K562 (cell line): ENCODE results near the gene PJA1. TPM values are rescaled to one million over a fixed set of nuclear protein-coding genes. Genes with fewer than 3 reads are reported as not detected.

Source experiments
- ZBTB7A ChIP-seq: IDR thresholded peaks from 2 replicates; pipeline ENCODE4 v1.6.1; 2011; ENCODE audit warnings: low read depth, mild to moderate bottlenecking, low read length, moderate library complexity, borderline replicate concordance; ENCODE audit not compliant: control insufficient read depth
- polyA plus RNA-seq, 8 experiments: library from polyadenylated mRNA; depleted of rRNA in 4 of 8; stranded (reverse) in 5 of 8; unstranded in 3 of 8; fragments of >200 nt; fragmentation: Nextera tagmentation in 2 of 8; fragmentation: Illumina TruSeq in 1 of 8; extraction: Ambion mirVana in 2 of 8; extraction: Trizol in 1 of 8; gene quantifications; 2 replicates each; pipeline versions ENCODE4 v1.2.1 to v1.2.3, GENCODE V29; 2011 to 2014; ENCODE audit warnings: inconsistent platforms in 1 of 8, missing spikeins in 1 of 8
- total RNA-seq, 7 experiments: library from RNA; depleted of rRNA in 6 of 7; stranded (reverse); fragments of >200 nt in 6 of 7; fragmentation: Illumina TruSeq in 2 of 7; extraction: Trizol in 2 of 7; gene quantifications; 2 replicates each; pipeline versions ENCODE4 v1.2.1 to v1.2.3, GENCODE V29; 2011 to 2021; ENCODE audit warnings: low replicate concordance in 1 of 7
- TF ChIP-seq, protein P1 (sequence below), 2 experiments: IDR thresholded peaks; 2 replicates each; pipeline ENCODE4 v1.6.1; 2012; ENCODE audit warnings: improper control_type of control experiment in 2 of 2, low read depth in 2 of 2, low read length in 2 of 2, borderline replicate concordance in 1 of 2
- TF ChIP-seq, protein P2 (sequence below), 2 experiments: fragments of 150-350 bp in 1 of 2; IDR thresholded peaks; 2 replicates each; pipeline ENCODE4 v1.6.1; 2012 to 2016; ENCODE audit warnings: low read depth in 2 of 2, low read length in 2 of 2, mild to moderate bottlenecking in 1 of 2, moderate library complexity in 1 of 2

Gene PJA1
- total and polyA plus RNA-seq, 9 of the 15 experiments (the other 6 are each of a cell fraction or from before 2014, with no cell fraction given): 1.6 to 6.0 (median 4.0) TPM

DNA sequence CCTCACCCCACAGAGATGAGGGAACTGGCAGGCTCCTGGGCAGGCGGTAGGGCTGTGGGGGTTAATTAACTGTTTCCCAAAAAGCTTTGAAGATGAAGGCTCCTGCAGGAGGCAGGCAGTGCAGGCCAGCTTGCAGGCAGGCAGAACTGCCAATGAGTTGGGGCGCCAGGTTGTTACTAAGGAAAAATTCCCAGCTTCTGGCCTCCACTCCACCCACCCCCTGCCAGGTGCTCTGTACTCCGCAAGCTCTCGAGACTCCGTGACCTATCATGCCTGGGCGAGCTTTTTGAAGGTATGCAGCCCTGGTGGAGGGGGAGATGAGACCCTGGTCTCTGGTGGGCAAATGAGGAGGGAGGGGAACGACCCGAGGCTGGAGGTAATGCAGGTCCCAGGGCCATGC, 41.8 kb downstream of the PJA1 start (continued):
- TF ChIP-seq, protein P1, sequence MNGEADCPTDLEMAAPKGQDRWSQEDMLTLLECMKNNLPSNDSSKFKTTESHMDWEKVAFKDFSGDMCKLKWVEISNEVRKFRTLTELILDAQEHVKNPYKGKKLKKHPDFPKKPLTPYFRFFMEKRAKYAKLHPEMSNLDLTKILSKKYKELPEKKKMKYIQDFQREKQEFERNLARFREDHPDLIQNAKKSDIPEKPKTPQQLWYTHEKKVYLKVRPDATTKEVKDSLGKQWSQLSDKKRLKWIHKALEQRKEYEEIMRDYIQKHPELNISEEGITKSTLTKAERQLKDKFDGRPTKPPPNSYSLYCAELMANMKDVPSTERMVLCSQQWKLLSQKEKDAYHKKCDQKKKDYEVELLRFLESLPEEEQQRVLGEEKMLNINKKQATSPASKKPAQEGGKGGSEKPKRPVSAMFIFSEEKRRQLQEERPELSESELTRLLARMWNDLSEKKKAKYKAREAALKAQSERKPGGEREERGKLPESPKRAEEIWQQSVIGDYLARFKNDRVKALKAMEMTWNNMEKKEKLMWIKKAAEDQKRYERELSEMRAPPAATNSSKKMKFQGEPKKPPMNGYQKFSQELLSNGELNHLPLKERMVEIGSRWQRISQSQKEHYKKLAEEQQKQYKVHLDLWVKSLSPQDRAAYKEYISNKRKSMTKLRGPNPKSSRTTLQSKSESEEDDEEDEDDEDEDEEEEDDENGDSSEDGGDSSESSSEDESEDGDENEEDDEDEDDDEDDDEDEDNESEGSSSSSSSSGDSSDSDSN (IDR thresholded peaks at IDR 0.05; ENCODE audit: borderline replicate concordance in 1 of 2, low read depth in 2 of 2, low read length in 2 of 2): no peak
- TF ChIP-seq, protein P2, sequence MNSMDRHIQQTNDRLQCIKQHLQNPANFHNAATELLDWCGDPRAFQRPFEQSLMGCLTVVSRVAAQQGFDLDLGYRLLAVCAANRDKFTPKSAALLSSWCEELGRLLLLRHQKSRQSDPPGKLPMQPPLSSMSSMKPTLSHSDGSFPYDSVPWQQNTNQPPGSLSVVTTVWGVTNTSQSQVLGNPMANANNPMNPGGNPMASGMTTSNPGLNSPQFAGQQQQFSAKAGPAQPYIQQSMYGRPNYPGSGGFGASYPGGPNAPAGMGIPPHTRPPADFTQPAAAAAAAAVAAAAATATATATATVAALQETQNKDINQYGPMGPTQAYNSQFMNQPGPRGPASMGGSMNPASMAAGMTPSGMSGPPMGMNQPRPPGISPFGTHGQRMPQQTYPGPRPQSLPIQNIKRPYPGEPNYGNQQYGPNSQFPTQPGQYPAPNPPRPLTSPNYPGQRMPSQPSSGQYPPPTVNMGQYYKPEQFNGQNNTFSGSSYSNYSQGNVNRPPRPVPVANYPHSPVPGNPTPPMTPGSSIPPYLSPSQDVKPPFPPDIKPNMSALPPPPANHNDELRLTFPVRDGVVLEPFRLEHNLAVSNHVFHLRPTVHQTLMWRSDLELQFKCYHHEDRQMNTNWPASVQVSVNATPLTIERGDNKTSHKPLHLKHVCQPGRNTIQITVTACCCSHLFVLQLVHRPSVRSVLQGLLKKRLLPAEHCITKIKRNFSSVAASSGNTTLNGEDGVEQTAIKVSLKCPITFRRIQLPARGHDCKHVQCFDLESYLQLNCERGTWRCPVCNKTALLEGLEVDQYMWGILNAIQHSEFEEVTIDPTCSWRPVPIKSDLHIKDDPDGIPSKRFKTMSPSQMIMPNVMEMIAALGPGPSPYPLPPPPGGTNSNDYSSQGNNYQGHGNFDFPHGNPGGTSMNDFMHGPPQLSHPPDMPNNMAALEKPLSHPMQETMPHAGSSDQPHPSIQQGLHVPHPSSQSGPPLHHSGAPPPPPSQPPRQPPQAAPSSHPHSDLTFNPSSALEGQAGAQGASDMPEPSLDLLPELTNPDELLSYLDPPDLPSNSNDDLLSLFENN (IDR thresholded peaks at IDR 0.05; ENCODE audit: low read depth in 2 of 2, low read length in 2 of 2): no peak
- TF ChIP-seq ZBTB7A: no peak
